RWPE1 (cell line): ENCODE data around the gene APLP2.
A peak's percentile ranks its signal among the peaks of the same experiment; 100 is the strongest.

Experiments
- CTCF ChIA-PET: fragments of 350-600 bp; sonication (Branson Sonifier 250); formaldehyde crosslinking; extraction: SDS; loops from one replicate; lab custom pipeline; 2021; lab: Yijun Ruan, JAX
- POLR2A ChIA-PET: fragments of 400-600 bp; formaldehyde crosslinking; extraction: SDS; loops from one replicate; lab custom pipeline; 2020; ENCODE audit warnings: antibody characterized with exemption; ENCODE audit not compliant: low non-redundant PET; lab: Yijun Ruan, JAX
- DNase-seq: peaks from one replicate; pipeline ENCODE4 v3.0.0; 2012; ENCODE audit warnings: low spot score
- H3K27ac ChIP-seq: fragments of 450-650 bp; 2 replicates; pipeline ENCODE4 v1.5.1; 2017
- CTCF ChIP-seq: fragments of 450-650 bp; conservative IDR thresholded peaks from 2 replicates; pipeline ENCODE4 v1.5.1; 2017; ENCODE audit warnings: low read depth, mild to moderate bottlenecking

Gene APLP2

GRCh38 chr11:130128626-130129025 lies 58.9 kb downstream of the APLP2 start:
- DNase-seq, result no peak

DNA sequence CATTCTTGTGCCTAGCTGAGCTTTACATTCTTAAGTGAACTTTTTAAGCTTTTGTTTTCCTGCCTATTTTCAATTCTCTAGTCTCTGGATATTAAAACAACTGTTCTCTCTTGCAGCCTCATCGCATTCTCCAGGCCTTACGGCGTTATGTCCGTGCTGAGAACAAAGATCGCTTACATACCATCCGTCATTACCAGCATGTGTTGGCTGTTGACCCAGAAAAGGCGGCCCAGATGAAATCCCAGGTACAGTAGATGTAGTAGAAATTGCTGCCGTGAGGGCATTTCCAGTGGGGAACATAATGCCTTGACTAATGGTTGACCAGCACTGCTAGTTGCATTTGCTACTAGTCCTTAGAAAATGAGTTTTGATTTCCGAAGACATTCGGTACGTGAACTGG lies 60.2 kb downstream of the APLP2 start:
- TF ChIP-seq CTCF, result no peak
- no peak for DNase-seq
- CTCF ChIA-PET, result no interaction called here
- H3K27ac ChIP-seq, result no peak overlapping the region
- POLR2A ChIA-PET, result no interaction called here

More at GRCh38 chr11:130128626-130129025, 58.9 kb downstream of the APLP2 start:
- H3K27ac ChIP-seq, result no peak overlapping the region
- POLR2A ChIA-PET, result no interaction called here
- TF ChIP-seq CTCF, result no peak
- CTCF ChIA-PET, result no interaction called here

GRCh38 chr11:130131961-130132850 lies 62.5 kb downstream of the APLP2 start:
- peak; percentile 89 for TF ChIP-seq CTCF
- DNase-seq, result peak; percentile 77
- H3K27ac ChIP-seq, result no peak overlapping the region
- ChIA-PET CTCF (interaction anchor here (0.5 to 2.1 kb wide), 28 partner anchors 8 to 346 kb away, joined by 3 to 20 read pairs (median 4); partner anchors contain the start of genes APLP2 and PRDM10), POLR2A (interaction anchor here (0.6 to 0.8 kb wide), 2 partner anchors 95 to 131 kb away, joined by 3 to 4 read pairs; no protein-coding TSS in a partner anchor)

DNA sequence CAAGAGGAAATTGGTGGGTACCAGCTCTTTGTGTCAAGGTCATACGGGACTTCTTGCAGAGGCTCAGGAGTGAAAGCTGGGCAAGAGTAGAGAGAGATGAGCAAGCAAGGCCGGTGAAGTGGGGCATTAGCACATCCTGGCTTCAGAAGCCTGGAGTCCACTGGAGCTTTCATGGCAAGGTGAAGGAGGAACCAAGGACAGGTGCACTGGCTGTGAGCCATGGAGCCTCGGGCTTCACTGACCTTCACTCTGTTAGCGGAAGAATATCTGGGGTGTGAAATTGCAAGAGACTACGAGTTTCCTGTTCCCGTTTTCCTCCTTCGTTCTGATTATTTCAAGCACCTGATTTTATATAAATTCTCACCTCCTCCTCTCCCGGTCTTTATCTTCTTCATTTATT lies 64.0 kb downstream of the APLP2 start:
- no peak for TF ChIP-seq CTCF
- CTCF ChIA-PET, result no interaction called here

GRCh38 chr11:130136107-130136506 lies 66.4 kb downstream of the APLP2 start:
- CTCF ChIA-PET, result no interaction called here
- no peak for TF ChIP-seq CTCF
- no peak for DNase-seq
- POLR2A ChIA-PET, result no interaction called here
- no peak overlapping the region for H3K27ac ChIP-seq

More for the DNA sequence above, 64.0 kb downstream of the APLP2 start:
- POLR2A ChIA-PET, result no interaction called here
- H3K27ac ChIP-seq, result no peak overlapping the region
- no peak for DNase-seq

DNA sequence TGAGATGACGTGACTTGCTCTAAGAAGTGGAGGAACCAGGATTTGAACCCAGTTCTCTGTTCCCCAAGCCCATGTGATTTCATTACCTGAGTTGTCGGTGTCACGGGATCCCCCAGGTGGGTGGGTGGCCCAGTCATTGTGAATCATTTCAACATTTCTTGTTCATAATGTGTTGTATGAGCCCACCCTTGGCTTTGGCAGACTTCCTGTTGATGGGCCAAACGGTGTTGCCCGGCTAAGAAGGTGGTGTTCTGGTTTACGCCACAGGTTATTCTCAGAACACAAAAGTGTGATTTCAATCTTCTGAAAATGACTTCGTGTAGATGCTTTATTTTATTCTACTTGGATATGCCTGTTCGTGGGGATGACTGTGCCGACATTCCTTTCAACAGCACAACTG lies 68.3 kb downstream of the APLP2 start:
- H3K27ac ChIP-seq, result no peak overlapping the region
- ChIA-PET POLR2A (no interaction called here), CTCF (no interaction called here)
- TF ChIP-seq CTCF, result no peak
- no peak for DNase-seq
